Measurements from ENCODE around the gene AR. TPM values are rescaled to one million over a fixed set of nuclear protein-coding genes. Genes with fewer than 3 reads are reported as not detected.

Gene AR
- total and polyA plus RNA-seq, 4 donors = 2.8 to 67.4 (median 22.9) TPM

DNA sequence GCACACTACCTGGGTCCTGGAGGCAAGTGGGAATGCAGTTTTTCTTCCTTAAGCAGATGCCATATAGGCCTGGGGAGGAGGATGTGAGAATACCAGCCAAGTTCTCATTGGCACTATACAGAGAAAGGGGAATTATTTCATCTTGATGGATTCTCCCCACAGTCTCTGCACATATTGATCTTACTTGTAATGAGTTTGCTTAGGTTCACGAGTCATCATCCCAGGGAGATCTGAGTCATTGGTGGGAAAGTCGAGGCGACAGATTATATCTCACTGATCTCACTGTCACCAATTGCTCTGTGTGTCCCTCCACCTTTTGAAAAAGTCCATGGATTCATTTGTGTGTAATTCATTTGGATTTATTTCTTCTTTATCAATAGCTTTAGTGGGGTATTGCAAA lies 156.8 kb downstream of the AR start:
- no peak for TF ChIP-seq YY1 (IDR thresholded peaks at IDR 0.05)
- no peak for TF ChIP-seq GABPA (IDR thresholded peaks at IDR 0.05 in 1 of 2, conservative IDR thresholded peaks at IDR 0.05 in 1 of 2)
- TF ChIP-seq HNF4G (IDR thresholded peaks at IDR 0.05) = no peak
- TF ChIP-seq SP1 (IDR thresholded peaks at IDR 0.05) = no peak
- no peak for TF ChIP-seq EGR1 (IDR thresholded peaks at IDR 0.05; ENCODE audit: low read depth in 2 of 2)
- no peak for TF ChIP-seq HNF4A (conservative IDR thresholded peaks at IDR 0.05)
- 85% methylated on average over 3 of the region's 3 CpGs for WGBS

DNA sequence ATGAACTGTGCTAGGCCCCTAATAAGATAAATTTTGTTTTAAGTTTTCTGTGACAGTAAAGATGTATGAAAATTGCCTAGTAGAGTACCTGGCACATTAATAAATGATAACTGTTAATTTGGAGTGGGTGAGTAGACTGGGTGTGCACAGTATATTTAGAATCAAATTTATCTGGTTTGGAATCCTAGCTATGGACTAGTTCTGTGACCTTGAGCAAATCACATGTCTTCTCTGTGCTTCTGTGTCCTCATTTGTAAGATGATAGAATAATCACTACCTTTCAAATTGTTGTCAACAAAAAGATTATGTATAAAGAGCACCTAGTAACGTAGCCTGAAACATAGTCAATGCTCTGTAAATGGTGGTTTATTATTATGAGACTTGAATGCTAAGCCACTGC lies 170.2 kb downstream of the AR start:
- H3K36me3 ChIP-seq (ENCODE audit: control insufficient read depth in 4 of 4, insufficient read depth in 3 of 4, low read depth in 1 of 4, low read length in 3 of 4) = peaks cover 3 to 34% (median 16%) of the 10 kb centered on the region in 4 donors
- WGBS = 91% methylated on average over 1 of the region's 1 CpG

More for the DNA sequence above, 156.8 kb downstream of the AR start:
- DNase-seq (ENCODE audit: low spot score) = no peak
- H3K27ac ChIP-seq (ENCODE audit: low read depth in 1 of 2, low read length in 2 of 2) = no peak overlapping the region
- H3K9ac ChIP-seq (ENCODE audit: low read depth in 1 of 2, low read length in 2 of 2) = no peak overlapping the region
- H3K4me1 ChIP-seq (ENCODE audit: control insufficient read depth in 4 of 4, insufficient read depth in 4 of 4, low read length in 3 of 4) = no peaks in the 10 kb centered on the region
- H3K9me3 ChIP-seq (ENCODE audit: control insufficient read depth in 4 of 4, low read length in 3 of 4) = peaks cover 0 to 3% (median 0%) of the 10 kb centered on the region in 4 donors
- no peak overlapping the region for H3K4me3 ChIP-seq (ENCODE audit: low read depth in 1 of 3, low read length in 3 of 3)
- H3K27me3 ChIP-seq (ENCODE audit: control insufficient read depth in 4 of 4, insufficient read depth in 4 of 4, low read length in 3 of 4) = no peaks in the 10 kb centered on the region
- H3K36me3 ChIP-seq (ENCODE audit: control insufficient read depth in 4 of 4, insufficient read depth in 3 of 4, low read depth in 1 of 4, low read length in 3 of 4) = peaks cover 0 to 2% (median 0%) of the 10 kb centered on the region in 4 donors

DNA sequence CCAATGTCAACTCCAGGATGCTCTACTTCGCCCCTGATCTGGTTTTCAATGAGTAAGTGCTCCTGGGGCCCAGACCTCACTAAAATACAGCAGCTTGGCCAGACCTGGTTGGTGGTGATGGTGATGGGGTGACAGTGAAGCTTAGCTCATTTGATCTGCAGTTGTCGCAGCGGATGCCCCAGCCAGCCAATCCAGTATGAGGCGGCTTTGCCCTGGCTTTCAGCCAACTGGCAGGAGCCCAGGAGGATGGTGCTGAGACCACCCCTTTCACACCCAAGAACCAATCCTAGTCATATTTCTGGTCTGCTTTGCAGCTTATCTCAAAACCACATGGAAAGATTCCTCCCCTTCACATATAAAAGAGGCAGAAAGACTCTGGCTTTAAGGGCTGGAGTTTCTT lies 173.8 kb downstream of the AR start:
- no peak for TF ChIP-seq TAF1 (conservative IDR thresholded peaks at IDR 0.05)
- TF ChIP-seq, protein P1, sequence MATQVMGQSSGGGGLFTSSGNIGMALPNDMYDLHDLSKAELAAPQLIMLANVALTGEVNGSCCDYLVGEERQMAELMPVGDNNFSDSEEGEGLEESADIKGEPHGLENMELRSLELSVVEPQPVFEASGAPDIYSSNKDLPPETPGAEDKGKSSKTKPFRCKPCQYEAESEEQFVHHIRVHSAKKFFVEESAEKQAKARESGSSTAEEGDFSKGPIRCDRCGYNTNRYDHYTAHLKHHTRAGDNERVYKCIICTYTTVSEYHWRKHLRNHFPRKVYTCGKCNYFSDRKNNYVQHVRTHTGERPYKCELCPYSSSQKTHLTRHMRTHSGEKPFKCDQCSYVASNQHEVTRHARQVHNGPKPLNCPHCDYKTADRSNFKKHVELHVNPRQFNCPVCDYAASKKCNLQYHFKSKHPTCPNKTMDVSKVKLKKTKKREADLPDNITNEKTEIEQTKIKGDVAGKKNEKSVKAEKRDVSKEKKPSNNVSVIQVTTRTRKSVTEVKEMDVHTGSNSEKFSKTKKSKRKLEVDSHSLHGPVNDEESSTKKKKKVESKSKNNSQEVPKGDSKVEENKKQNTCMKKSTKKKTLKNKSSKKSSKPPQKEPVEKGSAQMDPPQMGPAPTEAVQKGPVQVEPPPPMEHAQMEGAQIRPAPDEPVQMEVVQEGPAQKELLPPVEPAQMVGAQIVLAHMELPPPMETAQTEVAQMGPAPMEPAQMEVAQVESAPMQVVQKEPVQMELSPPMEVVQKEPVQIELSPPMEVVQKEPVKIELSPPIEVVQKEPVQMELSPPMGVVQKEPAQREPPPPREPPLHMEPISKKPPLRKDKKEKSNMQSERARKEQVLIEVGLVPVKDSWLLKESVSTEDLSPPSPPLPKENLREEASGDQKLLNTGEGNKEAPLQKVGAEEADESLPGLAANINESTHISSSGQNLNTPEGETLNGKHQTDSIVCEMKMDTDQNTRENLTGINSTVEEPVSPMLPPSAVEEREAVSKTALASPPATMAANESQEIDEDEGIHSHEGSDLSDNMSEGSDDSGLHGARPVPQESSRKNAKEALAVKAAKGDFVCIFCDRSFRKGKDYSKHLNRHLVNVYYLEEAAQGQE (IDR thresholded peaks at IDR 0.05) = no peak
- no peak for TF ChIP-seq RAD21 (IDR thresholded peaks at IDR 0.05)
- 96% methylated on average over 4 of the region's 4 CpGs for WGBS
- no peak overlapping the region for H3K4me3 ChIP-seq (ENCODE audit: low read depth in 1 of 3, low read length in 3 of 3)
- H3K9ac ChIP-seq (ENCODE audit: low read depth in 1 of 2, low read length in 2 of 2) = no peak overlapping the region
- no peaks in the 10 kb centered on the region for H3K9me3 ChIP-seq (ENCODE audit: control insufficient read depth in 4 of 4, low read length in 3 of 4)
- H3K36me3 ChIP-seq (ENCODE audit: control insufficient read depth in 4 of 4, insufficient read depth in 3 of 4, low read depth in 1 of 4, low read length in 3 of 4) = peaks cover 3 to 39% (median 17%) of the 10 kb centered on the region in 4 donors
- no peak overlapping the region for H3K27ac ChIP-seq (ENCODE audit: low read depth in 1 of 2, low read length in 2 of 2)
- no peak for DNase-seq (ENCODE audit: low spot score)
- H3K27me3 ChIP-seq (ENCODE audit: control insufficient read depth in 4 of 4, insufficient read depth in 4 of 4, low read length in 3 of 4) = no peaks in the 10 kb centered on the region
- peaks cover 0 to 4% (median under 1%) of the 10 kb centered on the region in 4 donors for H3K4me1 ChIP-seq (ENCODE audit: control insufficient read depth in 4 of 4, insufficient read depth in 4 of 4, low read length in 3 of 4)

More for the DNA sequence above, 170.2 kb downstream of the AR start:
- no peak overlapping the region for H3K9ac ChIP-seq (ENCODE audit: low read depth in 1 of 2, low read length in 2 of 2)
- H3K27me3 ChIP-seq (ENCODE audit: control insufficient read depth in 4 of 4, insufficient read depth in 4 of 4, low read length in 3 of 4) = no peaks in the 10 kb centered on the region
- no peak for TF ChIP-seq YY1 (IDR thresholded peaks at IDR 0.05)
- TF ChIP-seq RAD21 (IDR thresholded peaks at IDR 0.05) = no peak
- TF ChIP-seq, protein P1 (IDR thresholded peaks at IDR 0.05) = no peak
- no peak for TF ChIP-seq FOXA1 (IDR thresholded peaks at IDR 0.05)
- no peak for TF ChIP-seq FOXA2 (IDR thresholded peaks at IDR 0.05)
- no peak for TF ChIP-seq JUND (IDR thresholded peaks at IDR 0.05)
- TF ChIP-seq NR2F2 (IDR thresholded peaks at IDR 0.05) = no peak
- no peak for TF ChIP-seq HNF4A (conservative IDR thresholded peaks at IDR 0.05)
- no peaks in the 10 kb centered on the region for H3K4me1 ChIP-seq (ENCODE audit: control insufficient read depth in 4 of 4, insufficient read depth in 4 of 4, low read length in 3 of 4)
- no peak overlapping the region for H3K27ac ChIP-seq (ENCODE audit: low read depth in 1 of 2, low read length in 2 of 2)
- H3K9me3 ChIP-seq (ENCODE audit: control insufficient read depth in 4 of 4, low read length in 3 of 4) = no peaks in the 10 kb centered on the region
- DNase-seq (ENCODE audit: low spot score) = no peak
- no peak overlapping the region for H3K4me3 ChIP-seq (ENCODE audit: low read depth in 1 of 3, low read length in 3 of 3)

Measured in liver (tissue), 9 donors.